Body of pancreas (tissue), 4 donors: ENCODE results near the gene LITAF.

Experiments
- POLR2A ChIP-seq, 3 donors: fragments of 450-650 bp; IDR thresholded peaks; one replicate each; pipeline ENCODE4 v1.6.1; 2016; ENCODE audit warnings: antibody characterized with exemption in 3 of 3, mild to moderate bottlenecking in 2 of 3
- TF ChIP-seq, protein P1 (sequence below), 7 experiments: fragments of 450-650 bp in 4 of 7; fragments of 200-600 bp in 3 of 7; sonication (generic) in 3 of 7; IDR thresholded peaks; one replicate each; pipeline ENCODE4 v1.5.1; 2016 to 2019; ENCODE audit warnings: antibody characterized with exemption in 7 of 7

DNA sequence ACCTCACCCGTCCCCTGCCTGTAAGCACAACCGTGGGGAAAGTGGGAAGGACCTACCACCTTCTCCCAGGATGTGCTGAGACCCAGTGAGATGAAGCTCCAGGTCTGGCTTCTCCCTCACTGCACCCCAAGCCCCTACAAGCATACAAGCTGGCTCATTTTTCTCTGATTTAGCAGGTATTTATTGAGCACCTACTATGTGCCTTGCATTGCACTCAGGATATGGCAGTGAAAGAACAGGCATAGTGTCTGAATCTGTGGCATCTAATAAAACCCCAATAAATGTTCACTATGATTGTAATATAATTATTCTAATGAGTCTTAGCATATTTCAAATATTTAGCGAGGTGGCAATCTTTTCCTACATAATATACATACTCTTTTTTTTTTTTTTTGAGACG lies 84.5 kb downstream of the LITAF start:
- TF ChIP-seq, protein P1, sequence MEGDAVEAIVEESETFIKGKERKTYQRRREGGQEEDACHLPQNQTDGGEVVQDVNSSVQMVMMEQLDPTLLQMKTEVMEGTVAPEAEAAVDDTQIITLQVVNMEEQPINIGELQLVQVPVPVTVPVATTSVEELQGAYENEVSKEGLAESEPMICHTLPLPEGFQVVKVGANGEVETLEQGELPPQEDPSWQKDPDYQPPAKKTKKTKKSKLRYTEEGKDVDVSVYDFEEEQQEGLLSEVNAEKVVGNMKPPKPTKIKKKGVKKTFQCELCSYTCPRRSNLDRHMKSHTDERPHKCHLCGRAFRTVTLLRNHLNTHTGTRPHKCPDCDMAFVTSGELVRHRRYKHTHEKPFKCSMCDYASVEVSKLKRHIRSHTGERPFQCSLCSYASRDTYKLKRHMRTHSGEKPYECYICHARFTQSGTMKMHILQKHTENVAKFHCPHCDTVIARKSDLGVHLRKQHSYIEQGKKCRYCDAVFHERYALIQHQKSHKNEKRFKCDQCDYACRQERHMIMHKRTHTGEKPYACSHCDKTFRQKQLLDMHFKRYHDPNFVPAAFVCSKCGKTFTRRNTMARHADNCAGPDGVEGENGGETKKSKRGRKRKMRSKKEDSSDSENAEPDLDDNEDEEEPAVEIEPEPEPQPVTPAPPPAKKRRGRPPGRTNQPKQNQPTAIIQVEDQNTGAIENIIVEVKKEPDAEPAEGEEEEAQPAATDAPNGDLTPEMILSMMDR (IDR thresholded peaks at IDR 0.05), result no peak
- no peak for TF ChIP-seq POLR2A (IDR thresholded peaks at IDR 0.05)
